Coronary artery (tissue), 2 donors: Measurements from ENCODE around the gene KAZN.

Source experiments
- DNase-seq: peaks from one replicate; pipeline ENCODE4 v3.0.0-alpha.2; 2017; ENCODE audit warnings: low spot score
- H3K27ac ChIP-seq, 2 donors: fragments of 200-600 bp; sonication (generic); one replicate each; pipeline ENCODE4 v1.5.1; 2016 to 2019
- H3K4me3 ChIP-seq: fragments of 200-600 bp; sonication (generic); 2 replicates; pipeline ENCODE4 v1.5.1; 2016; ENCODE audit warnings: mild to moderate bottlenecking, moderate library complexity
- TF ChIP-seq, protein P1 (sequence below): fragments of 200-600 bp; sonication (generic); IDR thresholded peaks from one replicate; pipeline ENCODE4 v1.5.1; 2019; ENCODE audit warnings: antibody characterized with exemption

The KAZN gene

DNA sequence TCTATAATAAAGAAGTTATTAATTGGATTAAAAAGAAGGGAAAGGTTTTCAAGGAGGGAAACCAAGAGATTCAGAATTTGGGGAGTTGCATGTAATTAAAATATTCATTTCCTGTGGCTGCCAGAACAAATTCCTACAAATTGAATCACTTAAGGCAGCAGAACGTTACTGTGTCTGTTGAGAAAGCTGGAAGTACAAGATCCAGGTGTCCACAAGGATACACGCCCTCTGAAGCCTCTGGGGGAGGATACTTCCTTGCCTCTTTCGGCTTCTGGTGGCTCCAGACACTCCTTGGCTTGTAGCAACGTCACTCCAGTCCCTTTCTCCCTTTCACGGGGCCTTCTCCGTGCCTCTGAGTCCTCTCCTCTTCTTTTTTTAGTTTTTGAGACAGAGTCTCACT, 67.9 kb downstream of the KAZN start:
- H3K4me3 ChIP-seq: no peak overlapping the region
- TF ChIP-seq, protein P1, sequence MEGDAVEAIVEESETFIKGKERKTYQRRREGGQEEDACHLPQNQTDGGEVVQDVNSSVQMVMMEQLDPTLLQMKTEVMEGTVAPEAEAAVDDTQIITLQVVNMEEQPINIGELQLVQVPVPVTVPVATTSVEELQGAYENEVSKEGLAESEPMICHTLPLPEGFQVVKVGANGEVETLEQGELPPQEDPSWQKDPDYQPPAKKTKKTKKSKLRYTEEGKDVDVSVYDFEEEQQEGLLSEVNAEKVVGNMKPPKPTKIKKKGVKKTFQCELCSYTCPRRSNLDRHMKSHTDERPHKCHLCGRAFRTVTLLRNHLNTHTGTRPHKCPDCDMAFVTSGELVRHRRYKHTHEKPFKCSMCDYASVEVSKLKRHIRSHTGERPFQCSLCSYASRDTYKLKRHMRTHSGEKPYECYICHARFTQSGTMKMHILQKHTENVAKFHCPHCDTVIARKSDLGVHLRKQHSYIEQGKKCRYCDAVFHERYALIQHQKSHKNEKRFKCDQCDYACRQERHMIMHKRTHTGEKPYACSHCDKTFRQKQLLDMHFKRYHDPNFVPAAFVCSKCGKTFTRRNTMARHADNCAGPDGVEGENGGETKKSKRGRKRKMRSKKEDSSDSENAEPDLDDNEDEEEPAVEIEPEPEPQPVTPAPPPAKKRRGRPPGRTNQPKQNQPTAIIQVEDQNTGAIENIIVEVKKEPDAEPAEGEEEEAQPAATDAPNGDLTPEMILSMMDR: no peak
- no peak overlapping the region for H3K27ac ChIP-seq
- DNase-seq: no peak

DNA sequence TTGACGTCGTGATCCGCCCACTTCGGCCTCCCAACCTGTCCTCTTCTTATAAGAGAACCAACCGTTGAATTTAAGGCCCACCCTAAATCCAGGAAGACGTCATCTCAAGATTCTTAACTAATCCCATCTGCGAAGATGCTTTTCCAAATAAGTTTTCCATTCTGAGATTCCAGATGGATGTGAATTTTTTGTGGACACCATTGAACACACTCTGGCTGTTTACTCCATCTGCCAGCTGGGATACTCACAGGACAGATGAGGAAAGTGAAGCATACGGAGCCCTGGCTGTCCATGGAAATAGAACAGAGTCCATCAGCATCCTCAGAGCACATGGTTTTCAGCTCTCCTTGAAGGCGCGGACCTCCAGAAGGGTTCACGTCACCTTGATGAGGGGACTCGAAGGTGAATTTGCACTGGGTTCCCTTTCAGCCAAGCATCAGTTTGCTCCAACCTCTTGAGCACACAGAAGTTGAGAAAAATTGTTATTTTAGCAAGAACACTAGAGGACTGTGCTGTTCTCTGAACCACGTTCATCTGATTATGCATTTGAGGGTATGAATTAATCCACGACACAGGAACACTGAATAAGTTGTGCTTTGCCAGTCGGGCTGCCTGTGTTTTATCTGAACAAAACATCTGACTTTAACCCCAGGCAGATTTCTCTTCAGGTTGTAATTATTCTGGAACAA, 68.6 kb downstream of the KAZN start:
- TF ChIP-seq, protein P1: no peak
- DNase-seq: no peak
- Histone ChIP-seq H3K27ac (no peak overlapping the region), H3K4me3 (no peak overlapping the region)

DNA sequence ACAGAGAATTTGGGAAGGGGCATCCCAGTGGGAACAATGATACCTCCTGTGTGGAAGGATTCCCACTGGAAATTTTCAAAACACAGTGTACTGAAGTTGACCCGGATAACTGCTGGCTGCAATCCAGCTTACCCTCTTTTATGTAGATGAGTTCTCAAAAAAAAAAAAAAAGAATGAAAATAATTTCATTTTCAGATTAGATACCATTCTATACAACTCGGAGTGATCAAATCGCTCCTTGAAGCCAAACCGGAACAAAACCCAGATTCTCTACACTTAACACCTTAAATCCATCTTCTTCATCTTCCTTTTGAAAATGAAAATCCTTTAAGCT, 69.1 kb downstream of the KAZN start:
- Histone ChIP-seq H3K27ac (no peak overlapping the region), H3K4me3 (no peak overlapping the region)
- no peak for DNase-seq
- TF ChIP-seq, protein P1: no peak

DNA sequence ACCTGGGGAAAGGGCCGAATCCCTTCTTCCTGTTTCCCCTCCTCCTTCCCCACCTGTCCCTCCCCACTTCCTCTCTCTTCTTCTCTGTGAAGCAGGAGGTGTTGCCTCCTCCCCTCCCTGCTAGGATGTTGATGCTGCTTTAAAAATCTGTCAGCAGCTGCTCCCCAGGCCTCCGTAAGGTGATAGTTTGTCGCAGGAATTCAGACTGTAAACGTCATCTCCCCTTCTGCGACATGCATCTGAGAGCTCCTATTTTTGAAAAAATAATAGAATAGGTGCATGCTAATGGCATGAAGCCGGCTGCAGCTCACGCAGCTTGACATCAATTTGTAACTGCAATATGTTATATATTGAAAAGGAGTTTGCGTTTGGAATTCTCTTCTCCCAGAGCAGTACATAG, 70.1 kb downstream of the KAZN start:
- TF ChIP-seq, protein P1: no peak
- Histone ChIP-seq H3K4me3 (no peak overlapping the region), H3K27ac (no peak overlapping the region)
- no peak for DNase-seq

DNA sequence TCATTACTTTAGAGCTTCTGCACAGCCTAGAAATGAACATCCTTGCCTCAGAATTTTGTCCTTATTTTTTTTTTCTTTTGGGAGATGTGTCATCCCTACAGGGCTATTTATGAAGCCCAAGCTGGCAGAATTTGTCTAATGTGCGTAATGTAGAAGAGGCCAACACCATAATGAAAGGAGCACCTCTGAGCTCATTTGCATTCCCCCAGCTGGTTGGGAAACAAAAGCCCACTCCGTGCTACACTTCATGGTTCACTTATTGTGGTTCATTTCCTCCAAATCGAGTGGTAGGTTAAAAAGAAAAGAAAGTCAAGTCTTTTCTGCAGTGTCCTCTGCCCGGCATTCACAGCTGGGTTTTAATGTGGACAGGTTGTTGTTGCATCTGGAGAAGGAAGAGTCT, 73.5 kb downstream of the KAZN start:
- TF ChIP-seq, protein P1: no peak
- no peak for DNase-seq
- no peak overlapping the region for H3K27ac ChIP-seq
- no peak overlapping the region for H3K4me3 ChIP-seq

DNA sequence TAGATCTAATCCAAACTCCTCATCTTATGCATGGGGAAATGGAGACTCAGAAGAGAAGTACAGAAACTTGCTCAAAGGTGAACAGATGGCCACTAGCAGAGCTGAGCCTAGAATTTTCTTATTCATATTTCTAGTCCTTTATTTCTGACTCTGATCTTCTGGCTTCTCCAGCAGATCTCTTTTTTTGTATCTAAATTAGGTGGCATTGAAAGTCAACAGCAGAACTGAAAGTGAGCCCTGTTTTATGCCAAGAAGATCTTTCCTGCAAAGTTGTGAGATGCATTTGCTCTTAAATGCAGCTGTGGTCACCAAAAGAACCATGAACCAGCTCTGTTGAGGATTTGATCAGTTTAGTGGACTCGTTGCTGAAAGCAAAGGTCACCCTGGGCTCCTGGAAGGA, 75.5 kb downstream of the KAZN start:
- no peak overlapping the region for H3K4me3 ChIP-seq
- H3K27ac ChIP-seq: no peak overlapping the region
- DNase-seq: no peak
- TF ChIP-seq, protein P1: no peak

DNA sequence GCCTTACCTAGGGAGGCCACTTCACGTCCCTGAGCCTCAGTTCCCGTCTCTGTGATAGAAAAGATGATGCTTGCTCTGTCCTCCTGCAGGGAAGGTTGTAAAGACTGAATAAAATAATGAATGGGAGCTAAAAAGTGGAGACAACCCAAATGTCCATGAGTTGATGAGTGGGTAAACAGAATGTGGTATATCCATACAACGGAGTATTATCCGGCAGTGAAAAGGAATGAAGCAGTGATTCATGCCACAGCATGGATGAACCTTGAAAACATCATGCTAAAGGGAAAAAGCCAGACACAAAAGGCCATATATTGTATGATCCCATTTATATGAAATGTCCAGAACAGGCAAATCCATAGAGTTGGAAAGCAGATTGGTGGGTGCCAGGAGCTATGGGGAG, 77.9 kb downstream of the KAZN start:
- DNase-seq: no peak
- Histone ChIP-seq H3K27ac (no peak overlapping the region), H3K4me3 (no peak overlapping the region)
- TF ChIP-seq, protein P1: no peak
